HepG2 (cell line): ENCODE measurements around the gene SCARB2. TPM values are rescaled to one million over a fixed set of nuclear protein-coding genes. Genes with fewer than 3 reads are reported as not detected.

Experiments
- ATAC-seq: fragments of 200-7000 bp; cut with Tn5 transposase; 3 replicates; pipeline ENCODE4 v1.9.1; 2020; ENCODE audit warnings: mild to moderate bottlenecking, moderate library complexity
- BruUV-seq: library from RNA; stranded (reverse); fragments of 400-500 nt; replicated peaks from 2 replicates; lab custom pipeline; 2021; lab: Mats Ljungman, UMichigan
- CTCF ChIA-PET: fragments of 300-600 bp; formaldehyde crosslinking; extraction: SDS; loops from one replicate; lab custom pipeline; 2021; ENCODE audit warnings: low total read pairs, inconsistent platforms, low intra/inter-chr PET ratio; lab: Yijun Ruan, JAX
- POLR2A ChIA-PET: fragments of 350-600 bp; sonication (Branson Sonifier 250); formaldehyde crosslinking; loops from one replicate; lab custom pipeline; 2020; ENCODE audit warnings: antibody characterized with exemption, inconsistent platforms; lab: Yijun Ruan, JAX
- DNase-seq: peaks from one replicate; pipeline ENCODE4 v3.0.0-alpha.2; 2015; ENCODE audit warnings: low spot score
- FAIRE-seq: peaks from 3 replicates; lab custom pipeline; 2011; peaks lifted over from hg19 to GRCh38; lab: Jason Lieb, UNC
- H2AFZ ChIP-seq: one replicate; pipeline ENCODE4 v1.6.1; 2011; ENCODE audit warnings: low read length, inconsistent platforms
- H3K27ac ChIP-seq: fragments of 300-600 bp; 3 replicates; pipeline ENCODE4 v1.8.0; 2011; ENCODE audit warnings: mixed run types, mild to moderate bottlenecking, mixed read lengths, low read length, inconsistent platforms; ENCODE audit not compliant: insufficient read depth; ENCODE audit errors: extremely low read length
- H3K27me3 ChIP-seq, 2 experiments: fragments of 200-600 bp in 1 of 2; 2 replicates in 1 of 2; 3 replicates in 1 of 2; pipeline versions ENCODE4 v1.6.0 to v1.8.0; 2011; ENCODE audit warnings: low read length in 2 of 2, mild to moderate bottlenecking in 2 of 2, moderate library complexity in 2 of 2, inconsistent platforms in 1 of 2; ENCODE audit not compliant: insufficient read depth in 2 of 2, control insufficient read depth in 1 of 2
- H3K36me3 ChIP-seq, 2 experiments: fragments of 200-600 bp in 1 of 2; replicated peaks in 1 of 2; 2 replicates in 1 of 2; 3 replicates in 1 of 2; pipeline versions ENCODE4 v1.5.1 to v1.8.0; 2011; ENCODE audit warnings: low read length in 2 of 2, inconsistent platforms in 1 of 2; ENCODE audit not compliant: insufficient read depth in 2 of 2, control insufficient read depth in 1 of 2
- H3K4me1 ChIP-seq: 2 replicates; pipeline ENCODE4 v1.5.1; 2012; ENCODE audit warnings: low read length, inconsistent platforms; ENCODE audit not compliant: insufficient read depth
- H3K4me2 ChIP-seq: 2 replicates; pipeline ENCODE4 v1.6.0; 2011; ENCODE audit warnings: low read depth, low read length, inconsistent platforms
- H3K4me3 ChIP-seq, 3 experiments: fragments of 200-600 bp in 1 of 3; sonication (generic), shearing (Covaris generic) in 1 of 3; replicated peaks in 1 of 3; 2 replicates each; pipeline ENCODE4 v1.5.1; 2011 to 2016; ENCODE audit warnings: low read length in 3 of 3, inconsistent platforms in 2 of 3, low read depth in 2 of 3, mild to moderate bottlenecking in 2 of 3, control low read depth in 1 of 3, mixed read lengths in 1 of 3; ENCODE audit not compliant: insufficient read depth in 1 of 3
- H3K79me2 ChIP-seq: one replicate; pipeline ENCODE4 v1.6.1; 2011; ENCODE audit warnings: low read length, inconsistent platforms; ENCODE audit not compliant: insufficient read depth
- H3K9ac ChIP-seq: 2 replicates; pipeline ENCODE4 v1.6.0; 2011; ENCODE audit warnings: mild to moderate bottlenecking, low read depth, low read length, inconsistent platforms; ENCODE audit not compliant: insufficient read depth
- H3K9me3 ChIP-seq: 2 replicates; pipeline ENCODE4 v1.5.1; 2012; ENCODE audit warnings: mild to moderate bottlenecking, low read length
- H4K20me1 ChIP-seq: 2 replicates; pipeline ENCODE4 v1.6.0; 2011; ENCODE audit warnings: inconsistent platforms, mild to moderate bottlenecking, low read length, moderate library complexity; ENCODE audit not compliant: insufficient read depth
- CREB3 ChIP-seq: sonication (generic); formaldehyde crosslinking; IDR thresholded peaks from 2 replicates; pipeline ENCODE4 v1.5.0; 2020; ENCODE audit warnings: missing genetic modification reagents
- JUN ChIP-seq: sonication (generic); formaldehyde crosslinking; IDR thresholded peaks from 2 replicates; pipeline ENCODE4 v1.4.0; 2020; ENCODE audit warnings: mild to moderate bottlenecking, missing genetic modification reagents
- MBNL3 ChIP-seq: fragments of 250-450 bp; sonication (Bioruptor Pico); conservative IDR thresholded peaks from 2 replicates; pipeline ENCODE4 v1.8.0; 2022; ENCODE audit warnings: mild to moderate bottlenecking, inconsistent platforms
- ZNF350 ChIP-seq: sonication (generic); formaldehyde crosslinking; IDR thresholded peaks from 2 replicates; pipeline ENCODE4 v1.4.0; 2020; ENCODE audit warnings: mild to moderate bottlenecking, low read depth, missing genetic modification reagents, borderline replicate concordance
- ZNF567 ChIP-seq: sonication (generic); formaldehyde crosslinking; IDR thresholded peaks from 2 replicates; pipeline ENCODE4 v1.8.1; 2023; ENCODE audit warnings: mild to moderate bottlenecking, missing genetic modification reagents, borderline replicate concordance
- WGBS: methylation state at CpG from one replicate; pipeline ENCODE4 v1.1.6; 2017; ENCODE audit warnings: low lambda C conversion rate; 5-methylcytosine and 5-hydroxymethylcytosine counted together
- in situ Hi-C: cut with HindIII; loops from 2 replicates; pipeline ENCODE4 v1.10.0; 2017; ENCODE audit warnings: low pct_unique_long_range_greater_than_20kb; ENCODE audit not compliant: extremely low pct_ligation_motif_present
- intact Hi-C: fragments of 100-400 bp; cut with micrococcal nuclease; formaldehyde crosslinking; loops from one replicate; pipeline ENCODE4 v1.10.0; 2022; ENCODE audit not compliant: unreplicated experiment
- polyA plus RNA-seq, 8 experiments: library from polyadenylated mRNA; depleted of rRNA in 3 of 8; stranded (reverse) in 7 of 8; unstranded in 1 of 8; fragments of >200 nt; fragmentation: Illumina TruSeq in 4 of 8; extraction: Trizol in 4 of 8; gene quantifications; 2 replicates each; pipeline versions ENCODE4 v1.2.1 to v1.2.3, GENCODE V29; 2011 to 2016; ENCODE audit warnings: low read depth in 4 of 8, missing spikeins in 1 of 8, mixed read lengths in 1 of 8; ENCODE audit not compliant: insufficient read depth in 1 of 8
- total RNA-seq, 5 experiments: library from RNA; depleted of rRNA; stranded (reverse); fragments of >200 nt; fragmentation: Illumina TruSeq; extraction: Trizol; gene quantifications; 2 replicates each; pipeline ENCODE4 v1.2.3, GENCODE V29; 2016; ENCODE audit warnings: low read depth in 1 of 5
- TF ChIP-seq, protein P1 (sequence below): sonication (generic); formaldehyde crosslinking; IDR thresholded peaks from 2 replicates; pipeline ENCODE4 v1.8.1; 2022; ENCODE audit warnings: low read depth, mild to moderate bottlenecking, missing genetic modification reagents

The SCARB2 gene
- total and polyA plus RNA-seq, 2 of the 13 experiments (the other 11 are each of a cell fraction or from before 2014, with no cell fraction given) = 40.6 to 43.4 TPM

DNA sequence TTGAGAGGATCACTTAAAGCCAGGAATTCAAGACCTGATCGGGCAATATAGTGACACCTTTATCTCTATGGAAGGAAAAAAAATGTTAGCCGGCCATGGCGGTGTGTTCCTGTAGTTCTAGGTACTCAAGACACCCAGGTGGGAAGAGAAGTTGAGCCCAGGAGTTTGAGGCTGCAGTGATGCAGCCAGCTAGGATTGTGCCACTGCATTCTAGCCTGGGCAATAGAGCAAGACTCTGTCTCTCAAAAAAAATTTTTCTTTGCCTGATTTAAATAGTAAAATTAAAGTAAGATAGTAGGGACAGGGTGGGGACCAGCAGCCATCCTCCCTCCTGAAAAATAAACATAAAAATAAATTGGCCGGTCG, 21.0 kb upstream of the SCARB2 start:
- FAIRE-seq (no peak), DNase-seq (no peak), ATAC-seq (no peak)
- Histone ChIP-seq H4K20me1 (no peaks in the 10 kb centered on the region), H3K4me2 (no peak overlapping the region), H3K36me3 (no peaks in the 10 kb centered on the region), H3K9ac (no peak overlapping the region), H3K4me1 (peaks cover 12% of the 10 kb centered on the region), H3K4me3 (no peak overlapping the region), H3K79me2 (no peaks in the 10 kb centered on the region), H3K27ac (no peak overlapping the region), H3K9me3 (no peaks in the 10 kb centered on the region), H3K27me3 (no peaks in the 10 kb centered on the region), H2AFZ (no peak overlapping the region)
- POLR2A ChIA-PET = no interaction called here
- 76% methylated on average over 5 of the region's 5 CpGs for WGBS
- TF ChIP-seq, protein P1, sequence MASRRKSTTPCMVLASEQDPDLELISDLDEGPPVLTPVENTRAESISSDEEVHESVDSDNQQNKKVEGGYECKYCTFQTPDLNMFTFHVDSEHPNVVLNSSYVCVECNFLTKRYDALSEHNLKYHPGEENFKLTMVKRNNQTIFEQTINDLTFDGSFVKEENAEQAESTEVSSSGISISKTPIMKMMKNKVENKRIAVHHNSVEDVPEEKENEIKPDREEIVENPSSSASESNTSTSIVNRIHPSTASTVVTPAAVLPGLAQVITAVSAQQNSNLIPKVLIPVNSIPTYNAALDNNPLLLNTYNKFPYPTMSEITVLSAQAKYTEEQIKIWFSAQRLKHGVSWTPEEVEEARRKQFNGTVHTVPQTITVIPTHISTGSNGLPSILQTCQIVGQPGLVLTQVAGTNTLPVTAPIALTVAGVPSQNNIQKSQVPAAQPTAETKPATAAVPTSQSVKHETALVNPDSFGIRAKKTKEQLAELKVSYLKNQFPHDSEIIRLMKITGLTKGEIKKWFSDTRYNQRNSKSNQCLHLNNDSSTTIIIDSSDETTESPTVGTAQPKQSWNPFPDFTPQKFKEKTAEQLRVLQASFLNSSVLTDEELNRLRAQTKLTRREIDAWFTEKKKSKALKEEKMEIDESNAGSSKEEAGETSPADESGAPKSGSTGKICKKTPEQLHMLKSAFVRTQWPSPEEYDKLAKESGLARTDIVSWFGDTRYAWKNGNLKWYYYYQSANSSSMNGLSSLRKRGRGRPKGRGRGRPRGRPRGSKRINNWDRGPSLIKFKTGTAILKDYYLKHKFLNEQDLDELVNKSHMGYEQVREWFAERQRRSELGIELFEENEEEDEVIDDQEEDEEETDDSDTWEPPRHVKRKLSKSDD (CRISPR knock-in tag) = no peak
- TF ChIP-seq JUN (no peak), CREB3 (no peak), MBNL3 (CRISPR knock-in tag) (no peak), ZNF567 (no peak), ZNF350 (CRISPR knock-in tag) (0 out of 2 replicates have a peak, but pooled peaks have one; percentile 22)
- intact Hi-C loops = no loop called here
- no TSS peak for BruUV-seq
- CTCF ChIA-PET = no interaction called here
- in situ Hi-C loops = no loop called here
